Measurements from ENCODE around the gene PPP1CA.

The PPP1CA gene

DNA sequence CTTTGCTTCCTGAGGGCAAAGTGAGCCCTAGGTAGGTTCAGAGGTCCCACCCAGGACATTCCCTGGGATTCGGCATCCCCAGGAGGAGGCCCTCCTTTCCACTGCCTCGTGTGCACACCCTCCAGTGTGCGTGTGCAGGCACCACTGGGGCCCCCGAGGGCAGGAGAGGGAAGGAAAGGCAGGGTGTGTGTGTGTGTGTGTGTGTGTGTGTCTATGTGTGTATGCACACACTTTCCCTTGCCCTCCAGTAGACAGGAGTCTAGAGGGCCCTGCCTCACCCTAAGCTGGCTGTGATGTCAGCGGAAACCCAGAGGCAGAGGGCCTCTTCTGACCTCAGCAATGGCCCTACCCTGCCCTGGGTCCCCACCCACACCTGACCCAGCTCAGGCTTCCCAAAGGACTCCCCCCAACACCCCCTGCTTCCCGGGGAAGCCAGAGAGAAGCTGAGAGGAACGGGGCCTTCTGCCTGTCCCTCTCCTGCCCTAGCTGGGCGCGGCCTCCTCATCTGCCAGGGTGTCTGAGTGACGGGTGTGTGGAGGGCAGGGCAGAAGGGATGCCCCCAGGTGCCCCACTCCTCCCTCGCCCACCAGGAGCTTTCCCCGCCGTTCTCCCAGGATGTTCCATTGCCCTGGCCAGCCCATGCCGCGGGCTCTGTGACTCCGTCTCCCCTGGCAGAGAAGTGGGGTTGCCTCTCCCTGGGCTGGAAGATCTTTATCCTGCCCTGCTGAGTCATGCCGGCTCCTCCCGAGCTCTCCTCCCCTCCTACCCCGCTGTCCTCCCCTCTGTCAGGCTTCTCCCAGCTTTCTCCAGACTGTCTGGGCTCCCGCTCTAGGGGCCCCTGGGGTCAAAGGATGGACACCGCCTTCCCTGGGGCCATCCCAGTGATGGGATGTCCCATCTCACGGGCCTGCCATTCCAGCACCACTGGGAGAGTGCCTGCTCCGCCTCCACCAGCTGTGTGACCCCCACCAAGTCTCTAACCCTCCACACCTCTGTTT is 22.3 kb downstream of the PPP1CA start:
- FAIRE-seq: no peak

DNA sequence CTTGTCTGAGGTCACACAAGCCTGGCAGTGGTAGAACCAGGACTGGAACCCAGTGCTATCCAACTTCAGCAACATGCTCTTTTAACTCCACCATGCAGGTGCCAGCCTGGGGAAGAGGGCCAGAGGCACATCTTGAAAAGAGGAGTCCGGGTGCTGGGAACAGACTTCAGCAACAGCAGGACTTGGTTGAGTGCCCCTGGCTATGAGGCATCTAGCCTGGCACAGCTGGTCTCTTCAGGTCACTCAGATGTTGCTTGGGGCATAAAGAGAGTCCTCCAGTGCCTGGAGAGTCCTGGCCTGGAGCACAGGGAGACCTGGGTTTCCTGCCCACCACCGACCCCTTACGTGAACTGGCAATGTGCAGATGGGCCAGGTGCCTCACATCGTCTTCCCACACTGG is 23.1 kb downstream of the PPP1CA start:
- FAIRE-seq: no peak

DNA sequence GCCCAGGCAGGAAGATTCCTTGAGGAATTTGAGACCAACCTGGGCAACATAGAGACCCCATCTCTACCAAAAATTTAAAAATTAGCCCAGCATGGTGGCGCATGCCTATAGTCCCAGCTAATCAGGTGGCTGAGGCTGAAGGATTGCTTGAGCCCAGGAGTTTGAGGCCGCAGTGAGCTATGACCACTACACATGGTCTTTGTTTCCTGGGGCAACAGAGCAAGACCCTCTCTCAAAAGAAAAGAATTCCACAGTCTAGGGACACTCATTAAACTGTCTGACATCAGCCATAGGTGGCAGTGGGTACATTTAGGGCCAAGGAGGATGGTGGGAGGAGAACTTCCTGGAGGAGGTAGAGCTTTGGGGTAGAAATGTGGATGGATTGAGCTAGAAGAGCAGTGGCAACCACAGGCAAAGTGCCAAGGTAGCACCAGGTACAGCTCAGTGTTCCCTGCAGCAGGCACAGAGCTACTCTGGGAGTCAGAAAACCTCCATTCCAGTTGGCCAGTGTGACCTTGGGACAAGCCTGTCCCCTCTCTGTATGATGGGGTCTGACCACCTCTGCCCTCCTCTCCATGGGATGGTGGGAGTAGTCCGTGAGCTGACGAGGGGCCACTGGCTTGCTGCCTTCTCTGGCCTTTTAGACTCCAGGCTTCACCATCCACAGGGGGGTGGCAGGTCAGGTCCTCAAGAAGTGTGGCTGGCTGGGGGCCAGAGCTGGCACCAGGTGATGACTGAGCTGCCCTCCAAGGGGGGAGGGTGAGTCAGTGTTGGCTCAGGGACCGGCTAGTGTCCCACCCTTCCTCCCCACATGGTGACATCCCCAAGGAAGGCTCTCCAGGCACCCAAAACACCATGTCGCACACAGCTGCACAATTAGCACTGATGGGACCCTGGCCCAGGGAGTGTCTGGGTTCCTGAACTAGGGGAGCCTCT is 24.5 kb downstream of the PPP1CA start:
- FAIRE-seq: no peak

DNA sequence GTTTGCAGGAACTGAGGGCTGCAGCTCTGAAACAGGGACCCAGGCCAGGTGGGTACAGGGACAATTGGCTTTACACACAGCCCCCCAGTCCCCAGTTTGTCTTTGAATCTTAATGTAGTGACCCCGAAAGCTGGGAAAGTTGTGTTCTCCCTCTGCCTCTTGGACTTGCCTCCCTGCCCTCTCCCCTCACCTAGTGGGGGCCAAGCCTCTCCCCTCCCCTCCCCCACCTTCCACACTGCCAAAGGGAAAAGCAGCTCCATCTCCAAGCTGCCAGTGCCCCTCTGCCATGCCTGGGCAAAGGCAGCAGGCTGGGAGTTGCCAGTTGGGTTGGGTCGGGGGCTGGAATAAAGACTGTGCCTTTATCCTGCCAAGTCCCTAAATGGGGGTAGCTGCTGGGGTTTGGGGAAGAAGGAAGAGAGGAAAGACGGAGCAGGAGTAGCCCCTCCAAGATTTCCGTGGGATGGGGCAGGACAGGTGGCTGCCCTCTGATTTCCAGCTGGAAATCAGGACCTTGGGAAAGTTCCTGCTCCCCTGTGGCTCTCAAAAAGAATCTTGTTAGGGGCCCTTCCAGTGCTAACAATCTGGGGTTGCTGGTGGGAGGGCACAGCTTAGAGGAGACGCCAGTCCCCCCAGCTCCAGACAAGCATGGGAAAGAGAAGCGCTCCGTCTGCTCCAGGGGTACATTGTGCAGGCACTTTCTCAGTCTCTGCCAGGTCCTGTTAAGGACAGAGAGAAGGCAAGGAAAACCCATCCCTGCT is 25.4 kb downstream of the PPP1CA start:
- FAIRE-seq: no peak

DNA sequence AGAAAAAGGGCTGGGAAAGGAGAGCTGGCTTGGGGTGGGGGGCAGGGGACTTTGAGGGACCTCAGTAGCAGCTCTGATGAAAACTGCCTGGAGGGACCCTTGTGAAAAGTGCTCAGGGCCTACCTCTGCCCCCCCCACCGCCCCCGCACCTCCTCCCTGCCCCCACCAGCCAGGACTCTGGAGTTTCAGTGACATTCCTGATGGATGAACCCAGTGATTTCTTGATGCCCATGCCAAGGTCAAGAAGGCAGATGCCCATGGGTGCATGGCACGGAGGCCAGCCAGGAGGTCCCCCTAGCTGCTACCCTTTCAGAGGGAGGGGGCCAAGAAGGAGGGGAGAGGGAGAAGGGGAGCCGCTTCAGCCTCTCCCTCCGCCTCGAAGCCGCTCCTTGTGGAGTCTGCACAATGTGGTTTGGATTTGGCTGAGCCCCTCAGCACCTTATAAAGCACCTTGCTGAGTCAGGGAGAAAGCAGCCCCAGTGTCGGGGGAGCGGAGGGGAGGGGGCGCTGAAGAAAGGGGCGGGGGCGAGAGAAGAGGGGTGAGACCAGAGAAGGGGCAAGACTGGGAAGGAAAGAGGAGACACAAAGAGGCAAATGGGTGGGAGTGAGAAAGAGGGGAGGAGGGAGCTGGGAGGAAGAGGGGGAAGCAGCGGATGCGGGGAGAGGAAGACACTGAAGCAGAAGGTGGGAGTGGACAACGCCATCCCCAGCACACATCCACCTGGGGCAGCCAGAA is 26.2 kb downstream of the PPP1CA start:
- no peak for FAIRE-seq

DNA sequence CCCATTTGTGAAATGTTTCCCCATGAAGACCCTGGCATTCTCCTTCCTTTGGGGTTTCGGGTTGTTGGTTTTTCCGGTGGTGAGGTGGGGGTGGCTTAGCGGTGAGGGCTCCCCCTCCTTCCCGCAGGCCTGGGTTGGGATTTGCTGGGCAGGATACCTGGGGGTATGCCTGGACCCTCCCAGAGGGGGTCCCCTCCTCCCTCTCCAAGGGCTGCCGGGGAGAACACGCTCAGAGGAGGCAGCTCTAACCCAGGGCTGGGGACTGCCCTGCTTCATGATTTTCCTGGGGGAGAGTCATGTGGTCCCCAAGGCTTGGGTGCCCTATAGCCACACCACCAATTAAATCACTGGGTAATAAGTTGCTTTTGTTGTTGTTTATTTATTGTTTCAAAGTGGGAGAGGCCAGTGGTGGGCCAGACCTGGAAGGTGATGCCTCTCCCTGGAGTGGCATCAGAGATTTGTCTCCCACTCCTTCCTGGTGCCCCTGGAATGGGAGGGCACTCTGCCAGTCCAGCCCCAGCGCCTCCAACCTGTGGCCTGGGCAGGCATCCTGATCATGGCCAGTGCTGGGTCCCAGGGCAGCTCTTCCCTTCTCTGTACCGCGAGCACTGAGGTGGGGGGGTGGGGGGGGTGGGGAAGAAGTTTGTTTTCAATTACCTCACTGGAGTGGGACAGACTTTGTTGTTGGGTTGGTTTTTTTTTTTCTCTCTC is 26.9 kb downstream of the PPP1CA start:
- FAIRE-seq: no peak

DNA sequence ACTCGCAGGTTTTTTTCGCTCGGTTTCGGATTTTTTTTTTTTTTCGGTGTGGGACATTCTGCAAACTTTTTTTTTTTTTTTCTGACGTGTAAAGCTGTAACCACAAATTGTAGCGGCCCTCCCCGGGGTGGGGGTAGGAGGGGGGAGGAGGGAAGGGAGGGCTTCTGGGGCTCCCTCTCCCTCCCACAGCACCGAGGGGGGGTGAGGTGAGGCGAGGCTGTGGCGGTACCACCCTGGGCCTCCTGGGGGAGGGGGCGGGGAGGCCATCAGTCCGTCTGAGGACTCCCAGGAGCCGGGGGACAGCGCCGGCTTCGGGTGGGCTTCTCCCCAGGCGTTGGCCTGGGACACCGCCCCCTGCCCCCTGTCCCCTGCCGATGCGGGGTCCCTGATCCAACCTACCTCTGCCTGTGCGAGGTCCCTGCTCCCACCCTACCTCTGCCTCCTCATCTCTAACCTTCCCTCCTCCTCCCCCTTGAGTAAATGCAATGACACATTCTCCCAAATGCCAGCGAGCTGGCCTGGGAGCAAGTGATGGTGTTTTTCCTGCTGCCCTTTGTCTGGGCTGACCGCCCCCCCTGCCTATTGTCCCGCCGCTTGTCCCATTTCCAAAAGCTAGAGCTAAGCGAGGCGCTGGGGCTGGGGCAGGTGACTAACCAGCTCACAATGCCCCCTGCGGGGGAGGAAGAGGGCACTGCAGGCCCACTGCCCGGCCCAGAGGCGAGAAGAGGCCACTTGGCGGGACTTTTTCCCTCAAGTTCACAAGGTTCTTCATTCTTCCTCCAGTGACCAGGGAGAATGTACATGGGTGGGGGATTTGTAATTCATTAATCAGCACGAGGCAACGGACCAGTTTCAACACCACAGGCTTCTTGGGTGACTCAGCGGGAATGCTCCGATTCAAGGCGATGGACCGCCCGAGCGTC is 27.7 kb downstream of the PPP1CA start:
- no peak for FAIRE-seq

DNA sequence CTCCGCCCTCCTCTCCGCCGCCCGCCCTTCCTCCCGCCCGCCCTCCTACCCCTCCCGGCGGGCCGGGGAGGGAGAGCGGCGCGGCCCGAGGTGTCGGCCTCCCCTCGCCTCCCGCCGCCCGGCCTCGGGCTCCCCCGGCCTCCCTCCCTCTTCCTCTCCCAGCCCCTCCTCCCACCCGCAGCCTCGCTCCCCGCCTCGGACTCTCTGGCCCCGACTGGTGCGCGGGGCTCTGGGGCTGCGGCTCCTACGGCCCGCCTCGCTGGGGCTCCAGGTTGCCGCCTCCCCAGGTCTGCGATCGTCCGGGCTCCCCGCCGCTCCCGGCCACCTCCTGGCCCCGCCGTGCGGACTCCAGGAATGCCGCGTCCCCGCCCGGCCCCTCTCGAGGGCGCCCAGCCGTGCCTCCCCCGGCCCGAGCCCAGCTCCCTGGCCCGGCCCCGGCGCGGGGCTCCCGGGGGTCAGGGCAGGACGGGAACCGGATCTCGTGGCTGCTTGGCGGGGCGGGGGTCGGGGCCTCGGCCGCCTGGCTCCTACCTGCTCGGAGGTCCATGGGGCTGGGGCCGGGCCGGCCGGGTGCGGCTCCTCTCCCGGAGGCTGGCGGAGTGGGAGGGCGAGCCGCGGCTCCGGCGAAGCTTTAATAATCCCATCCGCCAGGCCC is 28.5 kb downstream of the PPP1CA start, which contains the start of gene CLCF1:
Gene CLCF1 (minus strand): TSS at position 606 of the 655 bp plus-strand sequence. CDS start 59 bp downstream, at position 547.
- no peak for FAIRE-seq

DNA sequence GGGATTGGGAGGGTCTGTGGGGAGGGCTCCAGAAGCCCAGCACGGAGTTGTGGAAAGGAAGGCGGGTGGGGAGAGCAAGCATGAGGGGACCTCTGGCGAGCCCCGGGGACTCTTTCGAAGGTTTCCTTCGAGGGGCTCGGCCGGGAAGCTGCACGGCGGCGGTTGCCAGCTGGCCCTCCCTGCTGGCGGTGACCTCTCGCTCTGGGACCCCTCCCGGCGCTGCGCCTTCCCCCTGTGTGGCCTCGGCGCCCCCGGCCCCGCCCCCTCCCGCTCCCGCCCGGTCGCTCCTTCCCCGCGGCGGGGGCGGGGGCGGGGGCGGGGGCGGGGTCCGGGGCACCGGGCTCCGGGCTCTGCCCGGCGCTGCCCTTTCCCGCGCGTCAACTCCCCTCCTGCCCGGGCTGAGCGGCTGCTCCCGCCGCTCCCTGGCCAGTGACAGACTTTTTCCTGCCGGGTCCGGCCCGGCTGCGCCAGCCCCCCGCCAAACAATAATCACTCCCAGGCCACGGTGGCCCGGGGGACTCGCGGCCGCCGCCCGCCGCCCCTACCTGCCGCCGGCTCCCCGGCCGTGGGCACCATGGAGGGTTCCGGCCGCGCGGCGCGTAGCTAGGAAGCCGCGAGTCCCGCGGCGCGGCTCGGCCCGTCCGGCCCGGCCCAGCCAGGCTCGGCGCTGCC is 29.2 kb downstream of the PPP1CA start:
- no peak for FAIRE-seq

DNA sequence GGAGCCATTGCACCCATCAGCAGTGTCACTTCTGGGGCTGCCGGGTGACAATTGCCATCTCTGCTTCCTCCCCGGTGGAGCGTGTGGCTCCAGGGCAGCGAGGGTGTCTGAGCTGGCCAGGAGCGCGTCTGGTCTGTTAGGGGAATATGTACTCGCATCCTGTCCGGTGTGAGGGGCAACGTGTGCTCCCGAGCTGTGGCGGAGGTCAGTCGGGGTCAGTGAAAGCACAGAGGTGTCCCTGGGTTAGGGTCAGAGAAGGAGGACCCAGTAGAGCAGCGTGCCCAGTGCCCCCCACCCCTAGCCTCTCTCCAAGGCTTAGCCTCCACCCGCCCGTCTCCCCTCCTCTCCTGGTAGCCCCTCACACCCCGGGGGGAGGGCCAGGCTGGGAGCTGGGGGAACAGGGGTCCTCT is 29.7 kb downstream of the PPP1CA start:
- no peak for FAIRE-seq

DNA sequence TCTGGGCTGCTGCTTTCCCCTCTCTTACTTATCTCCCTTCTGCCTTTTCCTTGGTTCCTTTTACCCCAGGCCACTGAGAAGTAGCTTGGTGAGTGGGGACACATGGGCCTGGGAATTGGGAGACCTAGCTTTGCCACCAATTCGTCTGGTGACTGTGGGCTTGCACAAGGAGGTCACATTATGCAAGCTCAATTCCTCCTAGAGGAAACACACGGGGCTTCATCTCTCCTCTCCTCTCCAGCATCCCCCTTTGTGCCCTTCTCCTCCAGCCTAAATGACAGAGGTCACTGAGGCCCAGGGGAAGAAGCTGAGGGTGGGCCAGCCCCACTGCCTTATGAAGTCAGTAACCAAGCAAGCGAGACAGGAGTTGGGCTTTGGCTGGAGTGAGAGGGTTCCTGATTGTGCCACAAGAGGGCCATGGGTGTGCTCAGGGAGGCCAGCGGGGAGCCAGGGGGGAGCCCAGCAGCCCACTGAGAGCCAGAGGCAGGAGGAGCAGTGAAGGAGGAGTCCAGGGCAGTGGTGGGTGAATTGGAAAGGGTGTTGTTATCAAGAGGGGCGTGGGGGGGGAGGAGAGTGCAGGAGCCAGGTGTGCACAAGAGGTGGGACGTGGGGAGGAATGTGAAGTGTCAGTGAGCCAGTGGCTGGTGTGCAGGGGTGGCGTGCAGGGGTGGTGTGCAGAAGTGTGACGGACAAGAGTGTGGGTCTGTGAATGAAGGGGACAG is 30.3 kb downstream of the PPP1CA start:
- no peak for FAIRE-seq

DNA sequence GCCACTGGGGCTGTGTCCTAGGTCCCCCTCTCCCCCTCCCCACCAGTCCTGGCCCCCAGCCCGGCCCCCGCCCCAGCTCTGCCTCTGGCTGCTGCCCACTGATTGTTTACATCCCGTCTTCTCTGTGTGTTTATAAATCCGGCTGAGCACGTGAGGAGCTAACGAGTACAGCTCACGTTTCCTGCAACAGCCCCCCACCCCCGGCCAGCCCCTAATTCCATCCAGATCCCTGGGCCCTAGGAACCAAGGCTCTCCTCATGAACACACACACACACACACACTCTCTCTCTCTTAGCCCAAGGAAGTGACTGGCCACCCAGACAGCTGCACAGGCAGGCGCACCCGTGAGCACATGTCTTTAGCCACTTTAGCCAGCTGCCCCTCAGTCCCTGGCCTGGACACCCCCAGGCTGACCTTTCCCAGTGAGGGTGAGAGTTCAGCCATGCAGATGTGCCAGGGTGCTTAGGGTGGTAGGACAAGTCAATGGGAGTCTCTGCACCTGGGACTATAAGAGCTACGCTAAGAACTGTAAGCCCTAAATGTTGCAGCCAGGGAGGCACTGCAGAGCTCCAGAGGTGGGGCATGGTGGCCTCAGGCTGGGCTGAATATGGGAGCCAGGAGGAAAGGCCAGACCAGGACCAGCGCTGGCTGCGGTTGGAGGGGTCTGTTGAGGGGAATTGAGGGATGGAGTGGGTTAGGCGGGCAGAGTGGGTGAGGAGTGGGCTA is 31.1 kb downstream of the PPP1CA start:
- no peak for FAIRE-seq

DNA sequence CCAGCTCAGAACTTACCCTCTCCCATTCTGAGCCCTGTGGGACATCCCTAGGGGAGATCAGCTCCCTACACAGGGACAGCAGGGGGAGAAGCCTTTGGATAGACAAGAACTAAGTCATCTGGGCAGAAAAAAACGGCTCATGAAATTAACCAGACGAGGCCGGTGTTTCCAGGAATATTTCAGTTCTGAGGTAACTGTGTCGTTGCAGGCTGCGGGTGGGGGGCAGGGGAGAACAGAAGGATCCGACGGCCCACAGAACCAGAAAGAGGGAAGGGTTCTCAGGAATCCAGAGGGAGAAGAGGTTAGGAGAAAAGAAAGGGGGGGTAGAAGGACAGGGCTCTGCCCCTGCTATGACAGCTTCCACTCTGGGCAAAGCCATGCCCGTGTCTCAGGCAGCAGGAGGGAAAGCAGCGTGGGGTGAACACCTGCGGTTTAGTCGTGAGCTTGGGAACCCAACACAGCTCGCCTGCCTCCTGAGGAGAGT is 31.8 kb downstream of the PPP1CA start:
- FAIRE-seq: no peak

DNA sequence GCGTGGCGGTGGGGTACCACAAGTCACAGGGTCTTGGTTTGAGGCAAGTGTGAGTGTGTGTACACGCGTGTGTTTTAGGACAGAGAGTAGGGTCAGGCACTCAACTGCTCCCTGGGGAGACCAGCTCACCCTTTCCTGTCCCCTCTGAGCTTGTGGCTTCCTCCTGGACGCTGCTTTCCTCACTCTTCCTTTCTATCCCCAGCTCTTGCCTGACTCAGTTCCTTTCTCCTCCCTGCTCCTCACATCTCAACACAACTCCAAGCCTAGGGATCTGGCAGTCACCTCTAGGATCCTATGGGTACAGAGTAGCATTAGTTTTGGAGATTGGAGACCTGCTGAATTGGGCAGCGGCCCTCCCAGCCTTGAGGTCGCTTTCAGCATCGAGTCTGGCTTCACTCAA is 32.4 kb downstream of the PPP1CA start:
- no peak for FAIRE-seq

DNA sequence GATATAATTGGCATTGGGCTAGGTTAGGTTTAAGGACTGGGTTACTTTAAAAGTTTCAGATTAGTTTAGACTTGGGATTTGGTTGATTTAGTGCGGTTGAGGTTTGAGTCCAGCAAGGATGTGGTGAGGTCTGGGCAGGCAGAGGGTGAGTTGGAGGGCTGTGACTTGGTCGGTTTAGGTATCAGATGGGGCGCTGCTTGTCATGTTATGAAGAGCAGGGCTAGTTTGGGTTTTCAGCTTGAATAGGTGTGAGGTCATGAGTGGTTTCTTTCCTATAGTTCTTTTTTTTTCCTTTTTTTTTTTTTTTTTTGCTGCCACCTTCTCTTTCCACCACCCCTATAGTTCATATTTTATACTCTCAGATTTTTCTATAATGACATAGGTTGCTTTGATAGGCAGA is 33.0 kb downstream of the PPP1CA start:
- no peak for FAIRE-seq

DNA sequence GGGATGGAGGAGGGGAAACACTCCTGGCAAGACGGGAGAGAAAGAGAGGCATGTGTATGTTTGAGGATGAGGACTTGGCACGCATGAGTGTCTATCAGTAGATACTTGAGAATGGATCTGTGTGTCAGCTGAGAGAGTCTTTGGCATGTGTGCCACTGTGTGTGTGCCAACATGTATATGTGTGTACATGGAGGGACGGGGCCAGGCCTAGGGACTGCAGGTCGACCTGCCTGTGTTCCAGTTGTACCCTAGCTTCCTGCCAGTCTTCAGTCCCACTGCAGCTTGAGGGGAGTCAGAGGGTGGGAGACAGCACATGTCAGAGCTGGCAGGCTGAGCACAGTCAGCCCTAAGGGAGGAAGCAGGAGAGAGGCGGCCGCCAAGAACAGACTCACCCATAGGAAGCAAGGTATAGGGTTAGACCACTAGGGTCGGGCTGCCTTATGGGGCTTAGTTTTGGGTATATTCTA is 33.9 kb downstream of the PPP1CA start:
- FAIRE-seq: no peak
